Measurements from ENCODE around the gene MTMR10.
A peak's percentile ranks its signal among the peaks of the same experiment; 100 is the strongest.

MTMR10 gene

GRCh38 chr15:31013863-31014607 is 22.6 kb upstream of the MTMR10 start:
- DNase-seq (ENCODE audit: low spot score) = no peak

- no peak for DNase-seq (ENCODE audit: low spot score)
Measured at GRCh38 chr15:31012455-31012854, 21.0 kb upstream of the MTMR10 start.

GRCh38 chr15:31010036-31010435 is 18.6 kb upstream of the MTMR10 start:
- no peak for DNase-seq (ENCODE audit: low spot score)

GRCh38 chr15:31005660-31006059 is 14.2 kb upstream of the MTMR10 start:
- no peak for DNase-seq (ENCODE audit: low spot score)

- no peak for DNase-seq (ENCODE audit: low spot score)
Measured at GRCh38 chr15:31004220-31004733, 12.8 kb upstream of the MTMR10 start.

GRCh38 chr15:31001702-31002101 is 10.3 kb upstream of the MTMR10 start:
- no peak for DNase-seq (ENCODE audit: low spot score)

GRCh38 chr15:30999729-31000128 is 8.3 kb upstream of the MTMR10 start:
- DNase-seq (ENCODE audit: low spot score) = no peak

GRCh38 chr15:30997270-30997669 is 5.8 kb upstream of the MTMR10 start:
- no peak for DNase-seq (ENCODE audit: low spot score)

GRCh38 chr15:30992249-30992864 is 929 bp upstream of the MTMR10 start:
- DNase-seq (ENCODE audit: low spot score) = no peak

- DNase-seq (ENCODE audit: low spot score) = peak; percentile 29
Measured at GRCh38 chr15:30990446-30991254, 778 bp downstream of the MTMR10 start.

GRCh38 chr15:30990036-30990435 is 1.4 kb downstream of the MTMR10 start:
- no peak for DNase-seq (ENCODE audit: low spot score)

- peak; percentile 46 for DNase-seq (ENCODE audit: low spot score)
Measured at GRCh38 chr15:30985081-30985531, 6.3 kb downstream of the MTMR10 start.

- DNase-seq (ENCODE audit: low spot score) = no peak
Measured at GRCh38 chr15:30984542-30984941, 6.9 kb downstream of the MTMR10 start.

- no peak for DNase-seq (ENCODE audit: low spot score)
Measured at GRCh38 chr15:30984118-30984517, 7.3 kb downstream of the MTMR10 start.

GRCh38 chr15:30979457-30979856 is 12.0 kb downstream of the MTMR10 start:
- DNase-seq (ENCODE audit: low spot score) = no peak

- DNase-seq (ENCODE audit: low spot score) = no peak
Measured at GRCh38 chr15:30978328-30978727, 13.1 kb downstream of the MTMR10 start.

- DNase-seq (ENCODE audit: low spot score) = no peak
Measured at GRCh38 chr15:30974112-30974511, 17.3 kb downstream of the MTMR10 start.

- no peak for DNase-seq (ENCODE audit: low spot score)
Measured at GRCh38 chr15:30973379-30973778, 18.0 kb downstream of the MTMR10 start.

- no peak for DNase-seq (ENCODE audit: low spot score)
Measured at GRCh38 chr15:30969724-30970123, 21.7 kb downstream of the MTMR10 start.

- no peak for DNase-seq (ENCODE audit: low spot score)
Measured at GRCh38 chr15:30963681-30964080, 27.7 kb downstream of the MTMR10 start.

GRCh38 chr15:30962659-30963058 is 28.8 kb downstream of the MTMR10 start:
- no peak for DNase-seq (ENCODE audit: low spot score)

- no peak for DNase-seq (ENCODE audit: low spot score)
Measured at GRCh38 chr15:30962079-30962478, 29.3 kb downstream of the MTMR10 start.

- DNase-seq (ENCODE audit: low spot score) = no peak
Measured at GRCh38 chr15:30958219-30958618, 33.2 kb downstream of the MTMR10 start.

Data from GM03348 (cell line).